Measurements from ENCODE around the gene CCSER1. TPM values are rescaled to one million over a fixed set of nuclear protein-coding genes. Genes with fewer than 3 reads are reported as not detected.

The CCSER1 gene
- total and polyA plus RNA-seq, 9 donors = 0.21 to 8.3 (median 3.2) TPM

GRCh38 chr4:90120815-90121214, 6.4 kb upstream of the CCSER1 start:
- no peaks in the 10 kb centered on the region for H3K36me3 ChIP-seq
- intact Hi-C loops (cut with DNase I) = no loop called here
- H3K9me3 ChIP-seq = no peaks in the 10 kb centered on the region
- no peaks in the 10 kb centered on the region for H3K27me3 ChIP-seq
- H3K4me3 ChIP-seq = no peak overlapping the region
- no peak for TF ChIP-seq POLR2A (IDR thresholded peaks at IDR 0.05)
- no peak for TF ChIP-seq EP300 (IDR thresholded peaks at IDR 0.05)
- TF ChIP-seq, protein P1, sequence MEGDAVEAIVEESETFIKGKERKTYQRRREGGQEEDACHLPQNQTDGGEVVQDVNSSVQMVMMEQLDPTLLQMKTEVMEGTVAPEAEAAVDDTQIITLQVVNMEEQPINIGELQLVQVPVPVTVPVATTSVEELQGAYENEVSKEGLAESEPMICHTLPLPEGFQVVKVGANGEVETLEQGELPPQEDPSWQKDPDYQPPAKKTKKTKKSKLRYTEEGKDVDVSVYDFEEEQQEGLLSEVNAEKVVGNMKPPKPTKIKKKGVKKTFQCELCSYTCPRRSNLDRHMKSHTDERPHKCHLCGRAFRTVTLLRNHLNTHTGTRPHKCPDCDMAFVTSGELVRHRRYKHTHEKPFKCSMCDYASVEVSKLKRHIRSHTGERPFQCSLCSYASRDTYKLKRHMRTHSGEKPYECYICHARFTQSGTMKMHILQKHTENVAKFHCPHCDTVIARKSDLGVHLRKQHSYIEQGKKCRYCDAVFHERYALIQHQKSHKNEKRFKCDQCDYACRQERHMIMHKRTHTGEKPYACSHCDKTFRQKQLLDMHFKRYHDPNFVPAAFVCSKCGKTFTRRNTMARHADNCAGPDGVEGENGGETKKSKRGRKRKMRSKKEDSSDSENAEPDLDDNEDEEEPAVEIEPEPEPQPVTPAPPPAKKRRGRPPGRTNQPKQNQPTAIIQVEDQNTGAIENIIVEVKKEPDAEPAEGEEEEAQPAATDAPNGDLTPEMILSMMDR (IDR thresholded peaks at IDR 0.05) = no peak
- WGBS, 3 donors = 46 to 64% (median 59%) methylated on average over 1 of the region's 1 CpG
- no peak overlapping the region for H3K27ac ChIP-seq
- no peaks in the 10 kb centered on the region for H3K4me1 ChIP-seq (ENCODE audit: insufficient read depth)
- DNase-seq = no peak

DNA sequence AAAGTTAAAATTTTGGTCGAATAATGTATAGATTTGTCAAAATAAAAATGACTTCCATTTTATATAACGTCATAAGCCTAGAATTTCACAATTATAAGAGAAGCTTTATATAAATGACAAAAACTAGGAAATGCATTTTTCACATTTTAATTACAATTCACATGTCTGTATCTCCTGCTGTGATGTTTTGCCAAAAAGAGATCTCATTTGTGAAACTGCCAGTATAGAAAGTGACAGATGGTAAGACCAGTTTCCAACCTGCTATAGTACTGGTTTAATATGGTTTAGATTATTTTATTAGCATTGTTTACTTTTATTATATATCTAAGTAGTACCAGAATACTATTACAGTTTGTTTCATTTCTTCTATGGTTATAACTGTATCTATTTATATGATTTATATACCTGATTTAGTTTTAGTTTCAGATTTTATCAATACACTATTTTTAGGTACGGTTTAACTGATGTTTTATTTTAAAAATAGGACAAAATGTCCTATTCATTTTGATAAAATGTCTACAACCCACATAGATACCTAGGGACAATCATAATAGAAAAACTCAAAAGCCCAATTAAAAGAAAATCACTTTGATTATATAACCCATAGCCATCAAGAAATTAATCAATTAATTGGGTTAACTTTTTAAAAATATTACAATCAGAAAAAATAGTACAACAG, 5.4 kb upstream of the CCSER1 start:
- no peaks in the 10 kb centered on the region for H3K27me3 ChIP-seq
- intact Hi-C loops (cut with DNase I) = no loop called here
- H3K36me3 ChIP-seq = no peaks in the 10 kb centered on the region
- no peaks in the 10 kb centered on the region for H3K9me3 ChIP-seq
- WGBS, 3 donors = 64 to 74% (median 66%) methylated on average over 3 of the region's 3 CpGs
- no peak for TF ChIP-seq EP300 (IDR thresholded peaks at IDR 0.05)
- no peak for TF ChIP-seq POLR2A (IDR thresholded peaks at IDR 0.05)
- TF ChIP-seq, protein P1 (IDR thresholded peaks at IDR 0.05) = no peak
- no peak overlapping the region for H3K4me3 ChIP-seq
- DNase-seq = no peak
- no peaks in the 10 kb centered on the region for H3K4me1 ChIP-seq (ENCODE audit: insufficient read depth)
- H3K27ac ChIP-seq = no peak overlapping the region

- DNase-seq = no peak
- Histone ChIP-seq H3K4me3 (no peak overlapping the region), H3K27me3 (no peaks in the 10 kb centered on the region), H3K4me1 (ENCODE audit: insufficient read depth) (no peaks in the 10 kb centered on the region), H3K36me3 (no peaks in the 10 kb centered on the region), H3K9me3 (no peaks in the 10 kb centered on the region), H3K27ac (no peak overlapping the region)
- TF ChIP-seq POLR2A (IDR thresholded peaks at IDR 0.05) = no peak
- TF ChIP-seq EP300 (IDR thresholded peaks at IDR 0.05) = no peak
- TF ChIP-seq, protein P1 (IDR thresholded peaks at IDR 0.05) = no peak
- intact Hi-C loops (cut with DNase I) = no loop called here
- 65 to 71% (median 69%) methylated on average over 7 of the region's 7 CpGs for whole genome bisulfite sequencing, 3 donors
Measured at GRCh38 chr4:90122355-90122748, 4.8 kb upstream of the CCSER1 start.

DNA sequence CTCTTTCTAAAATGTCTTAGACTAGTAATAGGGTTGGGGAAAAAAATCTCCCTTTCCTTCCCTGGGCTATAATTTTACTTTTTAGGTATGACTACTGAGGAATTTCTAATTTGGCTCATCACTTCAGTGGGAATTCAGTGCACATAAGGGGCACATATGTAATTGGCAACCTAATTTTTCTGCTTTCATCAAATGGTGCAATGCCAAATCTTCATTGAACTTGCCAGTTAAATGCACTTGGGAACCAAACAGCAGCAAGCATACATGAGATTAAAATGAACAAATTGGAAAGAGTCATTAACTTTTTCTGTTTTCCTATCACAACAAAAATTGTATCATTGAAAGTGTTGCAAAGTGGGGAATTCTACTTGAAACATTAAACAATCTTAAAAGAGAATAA, 2.9 kb upstream of the CCSER1 start:
- peaks cover 3% of the 10 kb centered on the region for H3K4me1 ChIP-seq (ENCODE audit: insufficient read depth)
- H3K9me3 ChIP-seq = no peaks in the 10 kb centered on the region
- no peak overlapping the region for H3K4me3 ChIP-seq
- no peaks in the 10 kb centered on the region for H3K27me3 ChIP-seq
- no peak for DNase-seq
- intact Hi-C loops (cut with DNase I) = no loop called here
- H3K36me3 ChIP-seq = no peaks in the 10 kb centered on the region
- TF ChIP-seq POLR2A (IDR thresholded peaks at IDR 0.05) = no peak
- TF ChIP-seq, protein P1 (IDR thresholded peaks at IDR 0.05) = no peak
- TF ChIP-seq EP300 (IDR thresholded peaks at IDR 0.05) = no peak
- H3K27ac ChIP-seq = no peak overlapping the region
